ENCODE measurements around the gene THUMPD3. TPM values are rescaled to one million over a fixed set of nuclear protein-coding genes. Genes with fewer than 3 reads are reported as not detected.

The THUMPD3 gene
- total and polyA plus RNA-seq, 12 donors: 40.3 to 72.1 (median 52.5) TPM

DNA sequence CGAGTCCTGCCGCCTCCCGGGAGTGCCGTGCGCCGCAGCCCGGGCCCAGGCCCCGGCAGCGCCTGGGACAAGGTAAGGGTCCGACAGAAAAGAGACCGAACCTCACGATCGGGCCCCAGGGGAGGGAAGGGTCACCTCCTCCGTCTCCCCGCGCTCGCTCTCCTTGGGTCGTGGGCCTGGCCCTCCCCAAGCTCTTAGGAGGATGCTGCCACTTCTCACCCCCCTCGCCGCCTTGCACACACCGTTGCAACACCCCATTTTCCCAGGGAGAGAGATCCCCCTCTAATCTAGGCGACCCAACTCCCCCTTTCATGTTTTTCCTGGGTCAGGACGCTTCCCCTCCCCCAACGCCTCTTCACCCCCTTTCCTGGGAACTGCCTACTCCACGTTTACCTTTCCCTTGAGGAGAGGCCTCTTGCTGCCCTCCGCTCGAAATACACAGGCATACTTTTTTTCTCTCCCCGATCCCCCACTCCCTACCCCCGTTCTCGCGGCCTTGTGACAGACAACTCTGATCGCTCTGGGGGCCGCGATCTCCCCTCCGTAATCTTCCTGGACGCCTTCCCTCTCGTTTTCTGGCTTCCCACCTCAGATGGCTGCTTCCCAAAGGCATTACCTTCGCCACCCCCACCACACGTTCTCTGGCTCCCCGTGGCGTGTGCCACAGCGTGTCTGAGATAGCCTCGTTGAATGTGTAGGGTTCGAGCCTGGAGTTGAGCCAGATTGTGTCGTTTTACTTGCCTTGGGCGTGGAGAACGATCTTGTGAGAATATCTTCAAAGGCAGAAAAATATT lies 35.2 kb downstream of the THUMPD3 start:
- ATAC-seq: no peak
- TF ChIP-seq, protein P1, sequence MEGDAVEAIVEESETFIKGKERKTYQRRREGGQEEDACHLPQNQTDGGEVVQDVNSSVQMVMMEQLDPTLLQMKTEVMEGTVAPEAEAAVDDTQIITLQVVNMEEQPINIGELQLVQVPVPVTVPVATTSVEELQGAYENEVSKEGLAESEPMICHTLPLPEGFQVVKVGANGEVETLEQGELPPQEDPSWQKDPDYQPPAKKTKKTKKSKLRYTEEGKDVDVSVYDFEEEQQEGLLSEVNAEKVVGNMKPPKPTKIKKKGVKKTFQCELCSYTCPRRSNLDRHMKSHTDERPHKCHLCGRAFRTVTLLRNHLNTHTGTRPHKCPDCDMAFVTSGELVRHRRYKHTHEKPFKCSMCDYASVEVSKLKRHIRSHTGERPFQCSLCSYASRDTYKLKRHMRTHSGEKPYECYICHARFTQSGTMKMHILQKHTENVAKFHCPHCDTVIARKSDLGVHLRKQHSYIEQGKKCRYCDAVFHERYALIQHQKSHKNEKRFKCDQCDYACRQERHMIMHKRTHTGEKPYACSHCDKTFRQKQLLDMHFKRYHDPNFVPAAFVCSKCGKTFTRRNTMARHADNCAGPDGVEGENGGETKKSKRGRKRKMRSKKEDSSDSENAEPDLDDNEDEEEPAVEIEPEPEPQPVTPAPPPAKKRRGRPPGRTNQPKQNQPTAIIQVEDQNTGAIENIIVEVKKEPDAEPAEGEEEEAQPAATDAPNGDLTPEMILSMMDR (IDR thresholded peaks at IDR 0.05): no peak
- DNase-seq: peak; percentile 27 to 47
- no peaks in the 10 kb centered on the region for H3K27me3 ChIP-seq
- H3K36me3 ChIP-seq: peaks cover 0 to 24% (median 7%) of the 10 kb centered on the region in 9 donors
- intact Hi-C loops (cut with DNase I): loop anchor here in 5 of 10 donors (2.0 to 5.0 kb wide), 3 partner anchors 25 to 36 kb away; partner anchors contain the start of gene THUMPD3 (in 4 of the 5)
- WGBS, 2 donors: 0% methylated on average over 47 of the region's 47 CpGs
- peaks cover 19 to 77% (median 70%) of the 10 kb centered on the region in 9 donors for H3K4me1 ChIP-seq
- H3K27ac ChIP-seq: peak overlapping the region; percentile 90 to 99 (median 99)
- H3K4me3 ChIP-seq: peak overlapping the region; percentile 67 to 97 (median 90)
- H3K9me3 ChIP-seq: no peaks in the 10 kb centered on the region

- Histone ChIP-seq H3K4me1 (peaks cover 19 to 77% (median 70%) of the 10 kb centered on the region in 9 donors), H3K27me3 (no peaks in the 10 kb centered on the region), H3K27ac (peak overlapping the region; percentile 90 to 99 (median 99)), H3K4me3 (peak overlapping the region; percentile 67 to 97 (median 90)), H3K9me3 (no peaks in the 10 kb centered on the region), H3K36me3 (peaks cover 0 to 16% (median 4%) of the 10 kb centered on the region in 9 donors)
- no peak for DNase-seq
- WGBS, 2 donors: 0 to 2% methylated on average over 7 of the region's 7 CpGs
- ATAC-seq: no peak
- TF ChIP-seq, protein P1 (IDR thresholded peaks at IDR 0.05): no peak
- intact Hi-C loops (cut with DNase I): loop anchor here in 2 of 10 donors (2.0 to 5.0 kb wide), 2 partner anchors 24 to 37 kb away; partner anchors contain the start of gene THUMPD3 (in 1 of the 2)
These were observed 36.0 kb downstream of the THUMPD3 start for GRCh38 chr3:9398700-9399336.

- H3K27ac ChIP-seq: peak overlapping the region in 9 of 10 donors; percentile 92 to 99 (median 99)
- intact Hi-C loops (cut with DNase I): loop anchor here in 2 of 10 donors (2.0 to 5.0 kb wide), 2 partner anchors 23 to 37 kb away; partner anchors contain the start of gene THUMPD3 (in 1 of the 2)
- H3K4me3 ChIP-seq: peak overlapping the region; percentile 67 to 97 (median 90)
- WGBS, 2 donors: 2 to 3% methylated on average over 2 of the region's 2 CpGs
- peaks cover 0 to 11% (median 0%) of the 10 kb centered on the region in 9 donors for H3K36me3 ChIP-seq
- H3K4me1 ChIP-seq: peaks cover 16 to 77% (median 70%) of the 10 kb centered on the region in 9 donors
- TF ChIP-seq, protein P1 (IDR thresholded peaks at IDR 0.05): no peak
- DNase-seq (no peak), ATAC-seq (no peak)
- no peaks in the 10 kb centered on the region for H3K9me3 ChIP-seq
- H3K27me3 ChIP-seq: no peaks in the 10 kb centered on the region
These were observed 36.5 kb downstream of the THUMPD3 start for GRCh38 chr3:9399337-9399703.

GRCh38 chr3:9399746-9400145 lies 36.9 kb downstream of the THUMPD3 start:
- H3K27ac ChIP-seq: peak overlapping the region in 9 of 10 donors; percentile 92 to 99 (median 99)
- intact Hi-C loops (cut with DNase I): loop anchor here in 3 of 10 donors (2.0 to 5.0 kb wide), 2 partner anchors 23 to 37 kb away; partner anchors contain the start of gene THUMPD3 (in 1 of the 3)
- peak overlapping the region; percentile 67 to 97 (median 90) for H3K4me3 ChIP-seq
- ATAC-seq (peak in 7 of 8 donors; percentile 10 to 29 (median 24)), DNase-seq (peak; percentile 71 to 78)
- TF ChIP-seq, protein P1 (IDR thresholded peaks at IDR 0.05): peak in 5 of 9 donors; percentile 10 to 46 (median 44)
- WGBS, 2 donors: 0 to 1% methylated on average over 3 of the region's 3 CpGs
- no peaks in the 10 kb centered on the region for H3K9me3 ChIP-seq
- H3K27me3 ChIP-seq: no peaks in the 10 kb centered on the region
- H3K36me3 ChIP-seq: peaks cover 0 to 7% (median 0%) of the 10 kb centered on the region in 9 donors
- peaks cover 13 to 77% (median 70%) of the 10 kb centered on the region in 9 donors for H3K4me1 ChIP-seq

Measured in heart right ventricle (tissue), 16 donors.